22Rv1 (cell line): ENCODE measurements around the gene HSPB1.

ENCODE experiments used
- ZFX ChIP-seq: fragments of 450-650 bp; IDR thresholded peaks from 2 replicates; pipeline ENCODE4 v1.6.1; 2017; ENCODE audit warnings: antibody characterized with exemption, borderline replicate concordance
- TF ChIP-seq, protein P1 (sequence below): fragments of 450-650 bp; IDR thresholded peaks from 2 replicates; pipeline ENCODE4 v1.5.1; 2017; ENCODE audit warnings: mild to moderate bottlenecking

DNA sequence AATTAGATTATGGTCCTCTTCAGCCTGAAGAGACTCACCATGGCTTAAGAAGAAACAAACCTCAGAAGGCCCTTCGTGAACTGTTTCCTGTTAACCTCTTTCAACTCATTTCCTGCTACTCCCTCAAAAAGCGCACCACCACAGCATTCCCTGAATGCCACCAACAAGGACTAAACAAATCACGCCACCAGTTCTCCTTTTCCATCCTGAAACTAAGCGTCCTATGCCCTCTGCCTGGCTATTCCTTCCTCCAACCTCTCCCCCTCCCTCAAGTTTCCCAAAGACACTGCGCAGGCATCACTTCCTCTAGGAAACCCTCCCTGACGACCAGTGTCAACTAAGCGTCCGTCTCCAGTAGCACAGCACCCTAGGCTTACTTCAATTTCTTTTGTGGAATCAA, 44.3 kb downstream of the HSPB1 start:
- TF ChIP-seq, protein P1, sequence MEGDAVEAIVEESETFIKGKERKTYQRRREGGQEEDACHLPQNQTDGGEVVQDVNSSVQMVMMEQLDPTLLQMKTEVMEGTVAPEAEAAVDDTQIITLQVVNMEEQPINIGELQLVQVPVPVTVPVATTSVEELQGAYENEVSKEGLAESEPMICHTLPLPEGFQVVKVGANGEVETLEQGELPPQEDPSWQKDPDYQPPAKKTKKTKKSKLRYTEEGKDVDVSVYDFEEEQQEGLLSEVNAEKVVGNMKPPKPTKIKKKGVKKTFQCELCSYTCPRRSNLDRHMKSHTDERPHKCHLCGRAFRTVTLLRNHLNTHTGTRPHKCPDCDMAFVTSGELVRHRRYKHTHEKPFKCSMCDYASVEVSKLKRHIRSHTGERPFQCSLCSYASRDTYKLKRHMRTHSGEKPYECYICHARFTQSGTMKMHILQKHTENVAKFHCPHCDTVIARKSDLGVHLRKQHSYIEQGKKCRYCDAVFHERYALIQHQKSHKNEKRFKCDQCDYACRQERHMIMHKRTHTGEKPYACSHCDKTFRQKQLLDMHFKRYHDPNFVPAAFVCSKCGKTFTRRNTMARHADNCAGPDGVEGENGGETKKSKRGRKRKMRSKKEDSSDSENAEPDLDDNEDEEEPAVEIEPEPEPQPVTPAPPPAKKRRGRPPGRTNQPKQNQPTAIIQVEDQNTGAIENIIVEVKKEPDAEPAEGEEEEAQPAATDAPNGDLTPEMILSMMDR: no peak
- no peak for TF ChIP-seq ZFX
